GM18508 (cell line): ENCODE results near the gene SIDT1.
"Not testable (repeated sequence)": the region's sequence is repeated elsewhere in the genome, so short reads cannot be mapped to it uniquely, and the experiment has no call there.

Experiments
- ATAC-seq: cut with Tn5 transposase; IDR thresholded peaks from one replicate; pipeline ENCODE4 v1.9.1; 2021; ENCODE audit warnings: moderate number of reproducible peaks; ENCODE audit not compliant: insufficient read depth, unreplicated experiment

SIDT1 gene

GRCh38 chr3:113629584-113630421 is 97.4 kb downstream of the SIDT1 start:
- no peak for ATAC-seq

DNA sequence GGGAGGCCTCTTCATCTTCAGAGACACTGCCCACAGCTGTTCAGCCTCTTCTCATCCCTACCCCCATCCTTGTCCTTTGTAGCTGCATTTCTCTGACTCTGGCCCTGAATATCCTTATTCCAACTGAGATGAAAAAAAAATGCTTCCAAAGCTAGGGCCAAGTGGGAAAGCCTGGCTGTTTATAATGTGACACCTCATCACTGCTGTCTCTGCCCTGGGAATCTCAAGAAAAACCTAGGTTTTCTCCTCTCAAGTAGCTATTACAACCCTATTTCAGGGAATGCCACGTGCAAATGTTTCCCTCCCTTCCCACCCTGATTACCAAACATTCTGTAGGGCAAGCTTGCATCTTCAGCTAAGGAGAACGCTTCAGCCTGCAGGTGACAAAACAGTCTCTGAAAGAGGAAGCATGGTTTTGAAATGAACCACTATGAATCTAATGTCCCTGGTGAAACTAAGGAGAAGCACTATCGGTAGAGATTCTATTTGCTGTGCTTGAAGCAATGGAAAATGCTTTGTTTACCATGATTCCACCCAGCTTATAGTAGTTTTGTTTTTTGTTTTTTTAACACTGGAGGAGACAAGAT is 98.7 kb downstream of the SIDT1 start:
- ATAC-seq: no peak

GRCh38 chr3:113631573-113631972 is 99.2 kb downstream of the SIDT1 start:
- no peak for ATAC-seq

GRCh38 chr3:113634782-113635474 is 102.6 kb downstream of the SIDT1 start:
- ATAC-seq: no peak

DNA sequence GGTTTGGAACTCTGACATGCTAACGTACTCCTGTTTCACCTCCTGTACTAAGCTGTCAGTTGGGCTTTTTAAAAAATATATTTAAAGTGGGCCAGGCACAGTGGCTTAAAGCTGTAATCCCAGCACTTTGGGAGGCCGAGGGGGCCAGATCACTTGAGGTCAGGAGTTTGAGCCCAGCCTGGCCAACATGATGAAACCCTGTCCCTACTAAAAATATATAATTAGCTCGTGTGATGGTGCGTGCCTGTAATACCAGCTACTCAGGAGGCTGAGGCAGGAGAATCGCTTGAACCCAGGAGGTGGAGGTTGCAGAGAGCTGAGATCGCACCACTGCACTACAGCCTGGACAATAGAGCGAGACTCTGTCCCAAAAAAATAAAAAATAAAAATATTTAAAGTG is 103.7 kb downstream of the SIDT1 start:
- not testable (repeated sequence) for ATAC-seq

GRCh38 chr3:113637756-113638155 is 105.4 kb downstream of the SIDT1 start:
- no peak for ATAC-seq

GRCh38 chr3:113638910-113639309 is 106.6 kb downstream of the SIDT1 start:
- ATAC-seq: no peak

DNA sequence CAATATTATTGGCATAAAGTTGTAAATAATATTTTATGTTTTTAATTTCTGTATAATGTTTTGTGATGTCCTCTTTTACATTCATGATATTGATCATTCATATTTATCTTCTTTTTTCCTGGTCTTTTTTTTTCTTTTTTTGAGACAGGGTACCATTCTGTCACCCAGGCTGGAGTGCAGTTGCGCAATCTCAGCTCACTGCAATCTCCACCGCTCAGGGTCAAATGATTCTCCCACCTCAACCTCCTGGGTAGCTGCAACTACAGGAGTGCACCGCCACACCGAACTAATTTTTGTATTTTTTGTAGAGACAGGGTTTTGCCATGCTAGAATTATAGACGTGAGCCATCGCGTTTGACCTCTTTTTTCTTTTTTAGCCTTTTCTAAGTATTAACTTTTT is 111.2 kb downstream of the SIDT1 start:
- no peak for ATAC-seq

DNA sequence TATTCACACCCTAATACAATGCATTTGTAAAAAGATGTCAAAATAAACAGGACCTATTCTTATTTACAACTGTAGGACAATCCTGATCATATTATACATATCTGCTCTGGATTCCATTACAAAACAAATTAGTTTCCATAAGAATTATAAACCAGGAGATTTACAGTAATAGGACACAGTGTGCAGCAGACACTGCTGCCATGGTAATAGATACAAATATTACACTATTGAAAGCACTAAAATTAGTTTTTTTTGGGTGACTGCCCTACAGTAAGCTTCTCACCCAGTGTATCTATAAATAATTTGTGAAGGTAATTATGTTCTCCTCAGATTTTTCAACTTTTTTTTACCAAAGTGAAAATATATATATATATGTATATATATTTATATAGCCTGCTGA is 116.2 kb downstream of the SIDT1 start:
- no peak for ATAC-seq

DNA sequence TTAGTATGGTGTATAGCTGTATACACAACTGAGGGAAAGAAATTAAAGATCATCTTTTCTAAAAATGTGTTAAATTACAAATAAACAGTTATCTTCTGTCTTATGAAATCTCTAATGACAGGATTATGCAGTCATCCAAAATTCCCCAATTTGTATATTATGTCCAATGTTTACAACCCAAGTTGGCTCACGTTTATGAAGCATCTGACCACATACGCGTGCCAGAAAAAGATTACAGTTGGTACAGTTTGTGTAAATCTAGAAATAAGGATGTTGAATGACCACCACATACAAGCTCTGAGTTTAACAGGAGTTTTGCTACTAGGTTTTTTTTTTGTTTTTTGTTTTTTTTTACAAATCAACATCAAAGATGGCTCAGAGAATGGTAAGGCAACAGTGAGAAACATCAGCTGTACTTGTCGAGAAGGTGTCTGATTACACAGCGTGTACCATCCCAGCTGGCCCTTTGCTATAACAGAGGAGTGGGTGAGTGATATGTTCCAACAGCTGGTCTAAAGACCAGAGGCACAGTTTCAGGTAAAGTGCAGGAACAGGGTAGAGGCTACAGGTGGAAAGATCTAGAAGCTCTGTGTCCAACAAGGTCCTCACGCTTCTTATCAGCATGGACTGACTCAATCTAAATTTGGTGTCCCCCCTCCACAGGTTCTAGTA is 117.0 kb downstream of the SIDT1 start:
- no peak for ATAC-seq

GRCh38 chr3:113654310-113654709 is 122.0 kb downstream of the SIDT1 start:
- ATAC-seq: no peak

GRCh38 chr3:113654851-113655250 is 122.5 kb downstream of the SIDT1 start:
- ATAC-seq: no peak

- ATAC-seq: no peak
These were observed 125.8 kb downstream of the SIDT1 start for GRCh38 chr3:113658107-113658506.

GRCh38 chr3:113659101-113659541 is 126.8 kb downstream of the SIDT1 start:
- ATAC-seq: no peak

DNA sequence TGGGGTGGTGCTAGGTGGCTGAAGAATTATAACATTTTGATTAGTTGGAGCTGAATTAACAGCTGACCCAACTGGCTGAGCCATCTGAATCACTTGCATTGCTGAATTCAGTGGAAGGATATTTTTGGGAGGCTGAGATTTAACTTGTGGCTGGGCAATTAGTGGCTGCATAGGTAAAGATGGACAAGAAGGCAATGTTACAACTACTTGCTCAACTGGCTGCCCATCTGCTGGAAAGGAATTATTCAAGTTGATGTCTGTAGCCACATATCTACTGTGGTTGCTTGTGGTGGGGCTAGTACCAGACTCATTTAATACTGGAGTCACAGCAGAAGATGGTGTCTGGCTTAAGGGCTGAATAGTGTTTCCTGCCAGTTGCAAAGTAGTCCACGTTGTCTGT is 127.6 kb downstream of the SIDT1 start:
- ATAC-seq: no peak

DNA sequence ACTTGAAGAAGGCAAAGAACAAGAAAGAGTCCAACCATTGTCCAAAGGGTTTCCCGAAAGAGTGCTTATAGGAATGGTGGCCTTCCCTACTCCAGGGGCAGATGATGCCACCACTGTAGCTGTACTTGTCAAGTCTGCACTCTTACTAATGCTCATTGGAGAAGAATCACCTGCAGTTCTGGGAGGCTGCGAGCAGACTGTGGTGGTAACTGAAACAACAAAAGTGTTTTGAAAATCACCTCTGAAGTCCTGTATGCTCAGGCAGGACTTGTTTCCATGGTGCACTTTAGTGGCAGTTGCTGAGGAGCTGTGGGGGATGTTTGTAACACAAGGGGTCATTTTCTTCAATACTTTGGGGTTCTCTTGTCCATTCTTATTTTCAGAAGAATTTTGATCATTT is 128.1 kb downstream of the SIDT1 start:
- ATAC-seq: no peak

DNA sequence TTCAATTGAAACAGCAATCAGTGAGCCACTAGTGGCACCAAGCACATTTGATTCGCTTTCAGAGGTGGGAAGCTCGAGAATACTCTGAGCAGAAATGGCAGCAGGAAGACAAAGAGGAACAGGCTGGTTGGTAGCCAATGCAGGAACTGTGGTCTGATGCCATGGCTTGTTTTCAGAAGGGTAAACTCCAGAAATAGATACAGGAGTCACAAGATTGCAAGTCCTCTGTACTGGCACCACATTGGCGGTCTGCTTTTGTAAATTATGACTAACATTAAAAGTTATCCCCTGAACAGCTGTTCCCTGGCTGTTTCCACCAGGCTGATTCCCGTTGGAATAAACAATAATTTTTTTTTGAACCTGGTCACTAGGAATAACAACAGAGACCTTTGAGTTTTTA is 128.5 kb downstream of the SIDT1 start:
- no peak for ATAC-seq

DNA sequence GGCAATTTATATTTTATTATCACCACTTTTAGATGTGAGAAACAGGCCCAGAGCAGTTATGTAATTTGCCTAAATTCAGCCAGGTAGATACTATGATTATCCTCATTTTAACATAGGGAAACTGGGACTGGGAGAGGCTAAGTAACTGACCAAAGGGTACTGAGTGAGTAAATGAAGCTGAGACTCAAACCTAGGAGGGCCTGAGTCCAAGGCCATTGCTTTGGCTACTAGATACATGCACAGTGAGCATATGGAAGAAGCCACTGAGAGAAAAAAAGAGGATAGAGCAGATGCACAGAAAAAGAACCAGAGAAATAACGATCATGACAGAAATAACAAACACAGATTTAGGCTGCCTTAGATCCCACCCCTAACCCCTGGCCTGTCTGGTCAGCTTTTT is 130.5 kb downstream of the SIDT1 start:
- ATAC-seq: no peak

DNA sequence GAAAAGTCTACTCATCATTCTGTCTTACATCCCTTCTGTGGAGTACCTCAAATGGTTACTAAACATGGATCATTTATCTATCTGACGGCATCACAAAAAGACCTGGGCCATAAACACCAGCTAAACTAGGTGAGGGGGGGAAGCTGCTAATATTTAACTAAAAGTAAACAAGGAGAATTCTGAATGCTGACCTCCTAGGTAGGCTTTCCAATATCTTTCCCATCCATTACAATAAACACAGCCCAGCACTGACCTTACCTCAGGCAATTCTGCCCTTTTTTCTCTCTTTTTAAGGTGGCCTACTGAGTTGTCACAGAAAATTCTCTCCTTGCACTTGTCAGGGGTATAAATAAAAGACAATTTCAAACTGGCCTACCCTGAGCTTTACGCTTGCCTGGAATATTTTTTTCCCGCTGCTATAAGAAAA is 131.0 kb downstream of the SIDT1 start:
- no peak for ATAC-seq

GRCh38 chr3:113663761-113664160 is 131.4 kb downstream of the SIDT1 start:
- no peak for ATAC-seq
